Measurements from ENCODE around the gene MBLAC1. TPM values are rescaled to one million over a fixed set of nuclear protein-coding genes. Genes with fewer than 3 reads are reported as not detected.

Gene MBLAC1
- total RNA-seq, 2 experiments from 2014 or later: 2.3 to 3.6 TPM

GRCh38 chr7:100173806-100174495 lies 47.2 kb downstream of the MBLAC1 start:
- Mint-ChIP-seq H3K4me3 (no peak overlapping the region), H3K4me1 (peaks cover 65% of the 10 kb centered on the region), H3K9me3 (no peaks in the 10 kb centered on the region), H3K36me3 (ENCODE audit: low read depth) (peaks cover 16% of the 10 kb centered on the region), H3K27ac (no peak overlapping the region), H3K27me3 (peaks cover 9% of the 10 kb centered on the region)
- DNase-seq: no peak
- POLR2A ChIA-PET: interaction anchor here (0.7 kb wide), 1 partner anchor 25 kb away, joined by 3 read pairs; the partner anchor contains the start of gene LAMTOR4
- CTCF ChIA-PET: interaction anchor here (0.7 to 1.0 kb wide), 3 partner anchors 15 to 851 kb away, joined by 3 to 4 read pairs (median 3); no protein-coding TSS in a partner anchor

GRCh38 chr7:100174582-100174981 lies 47.8 kb downstream of the MBLAC1 start:
- POLR2A ChIA-PET: no interaction called here
- CTCF ChIA-PET: interaction anchor here (1.1 kb wide), 1 partner anchor 16 kb away, joined by 4 read pairs; no protein-coding TSS in a partner anchor
- Mint-ChIP-seq H3K36me3 (ENCODE audit: low read depth) (peaks cover 16% of the 10 kb centered on the region), H3K27me3 (peaks cover 9% of the 10 kb centered on the region), H3K27ac (no peak overlapping the region), H3K4me1 (peaks cover 65% of the 10 kb centered on the region), H3K4me3 (no peak overlapping the region), H3K9me3 (no peaks in the 10 kb centered on the region)
- no peak for DNase-seq

GRCh38 chr7:100175296-100175935 lies 48.6 kb downstream of the MBLAC1 start:
- DNase-seq: no peak
- Mint-ChIP-seq H3K9me3 (peaks cover 2% of the 10 kb centered on the region), H3K4me3 (peak overlapping the region; percentile 64), H3K27ac (peak overlapping the region; percentile 57), H3K36me3 (ENCODE audit: low read depth) (peaks cover 18% of the 10 kb centered on the region), H3K27me3 (peaks cover 8% of the 10 kb centered on the region), H3K4me1 (peaks cover 61% of the 10 kb centered on the region)
- POLR2A ChIA-PET: no interaction called here
- CTCF ChIA-PET: interaction anchor here (1.1 to 3.7 kb wide), 3 partner anchors 15 to 44 kb away, joined by 3 to 13 read pairs (median 4); no protein-coding TSS in a partner anchor

- H3K27me3 Mint-ChIP-seq: peaks cover 2% of the 10 kb centered on the region
- peaks cover 5% of the 10 kb centered on the region for H3K9me3 Mint-ChIP-seq
- ChIA-PET POLR2A (interaction anchor here (0.8 to 1.0 kb wide), 2 partner anchors 223 to 252 kb away, joined by 3 to 7 read pairs; partner anchors contain the start of gene ZCWPW1), CTCF (interaction anchor here (0.6 to 3.7 kb wide), 7 partner anchors 8 to 48 kb away, joined by 3 to 13 read pairs (median 4); partner anchors contain the start of gene GAL3ST4)
- no peak for DNase-seq
- peak overlapping the region; percentile 59 for H3K27ac Mint-ChIP-seq
- H3K4me3 Mint-ChIP-seq: peak overlapping the region; percentile 78
- peaks cover 64% of the 10 kb centered on the region for H3K4me1 Mint-ChIP-seq
- peaks cover 23% of the 10 kb centered on the region for H3K36me3 Mint-ChIP-seq (ENCODE audit: low read depth)
Measured at GRCh38 chr7:100176096-100177044, 49.6 kb downstream of the MBLAC1 start.

- Mint-ChIP-seq H3K27ac (peak within 1 kb of the TSS; percentile 75), H3K4me1 (peaks cover 69% of the 10 kb centered on the region), H3K27me3 (no peaks in the 10 kb centered on the region), H3K36me3 (ENCODE audit: low read depth) (peaks cover 24% of the 10 kb centered on the region), H3K9me3 (peaks cover 5% of the 10 kb centered on the region), H3K4me3 (peak within 1 kb of the TSS; percentile 78)
- ChIA-PET POLR2A (interaction anchor here (0.8 to 1.0 kb wide), 2 partner anchors 224 to 251 kb away, joined by 3 to 7 read pairs; partner anchors contain the start of gene ZCWPW1), CTCF (interaction anchor here (0.6 to 3.7 kb wide), 7 partner anchors 9 to 46 kb away, joined by 3 to 13 read pairs (median 4); partner anchors contain the start of gene GAL3ST4)
- DNase-seq: peak; percentile 98
Measured at GRCh38 chr7:100177045-100178001, 50.6 kb downstream of the MBLAC1 start, which contains the start of the genes GPC2 and STAG3. TSS of gene GPC2 (minus strand) at chr7:100177381. CDS start at chr7:100177199, 182 bp downstream. TSS of gene STAG3 (plus strand) at chr7:100177918. CDS start at chr7:100180557, 2,639 bp downstream.

Small RNA genes within 50 kb of the gene (microRNA-seq; reads per million reads assigned to microRNA genes)
- gene MIR106B (ENCODE audit: borderline microRNAs expressed, borderline replicate concordance) (7,763 reads per million, percentile 96 among the genes with 10 or more reads in this experiment), gene MIR25 (ENCODE audit: borderline microRNAs expressed, borderline replicate concordance) (940 reads per million, percentile 85 among the genes with 10 or more reads in this experiment), gene MIR4658 (ENCODE audit: borderline microRNAs expressed, borderline replicate concordance) (not detected), gene MIR93 (ENCODE audit: borderline microRNAs expressed, borderline replicate concordance) (6,587 reads per million, percentile 95 among the genes with 10 or more reads in this experiment)

Other genes starting within 250 kb of the MBLAC1 start
- gene OR2AE1, start 249.9 kb upstream of the MBLAC1 start, total RNA-seq: under 1 TPM in 1 of 2 experiments, not detected in 1; 0.25 TPM
- gene TRIM4, start 207.4 kb upstream of the MBLAC1 start, total RNA-seq: 10 to 100 TPM; 33.3 to 33.5 TPM
- under 1 TPM in 1 of 2 experiments, not detected in 1; 0.48 TPM for gene GJC3, start 197.3 kb upstream of the MBLAC1 start, total RNA-seq
- gene AZGP1, start 150.9 kb upstream of the MBLAC1 start, total RNA-seq: not detected
- gene ZKSCAN1, start 111.4 kb upstream of the MBLAC1 start, total RNA-seq: 10 to 100 TPM; 63.2 to 66.0 TPM
- 1 to 10 TPM; 6.6 to 9.1 TPM for gene ZSCAN21, start 77.2 kb upstream of the MBLAC1 start, total RNA-seq
- gene ZNF3, start 45.2 kb upstream of the MBLAC1 start, total RNA-seq: 10 to 100 TPM; 24.5 to 28.3 TPM
- 10 to 100 TPM; 80.6 to 97.1 TPM for gene COPS6, start 38.0 kb upstream of the MBLAC1 start, total RNA-seq
- 100 to 1,000 TPM; 292 to 321 TPM for gene MCM7, start 25.6 kb upstream of the MBLAC1 start, total RNA-seq
- gene AP4M1, start 25.3 kb upstream of the MBLAC1 start, total RNA-seq: 10 to 100 TPM; 13.1 to 14.1 TPM
- 10 to 100 TPM; 60.1 to 65.5 TPM for gene TAF6, start 7.6 kb upstream of the MBLAC1 start, total RNA-seq
- gene CNPY4, start 7.3 kb upstream of the MBLAC1 start, total RNA-seq: 10 to 100 TPM; 40.5 to 40.7 TPM
- 100 to 1,000 TPM; 124 to 172 TPM for gene LAMTOR4, start 22.0 kb downstream of the MBLAC1 start, total RNA-seq
- gene TRAPPC14, start 31.8 kb downstream of the MBLAC1 start, total RNA-seq: 10 to 100 TPM; 54.0 to 54.6 TPM
- 10 to 100 TPM; 14.2 to 15.6 TPM for gene GAL3ST4, start 41.6 kb downstream of the MBLAC1 start, total RNA-seq
- 10 to 100 TPM; 13.9 to 20.9 TPM for gene GPC2, start 50.4 kb downstream of the MBLAC1 start, total RNA-seq
- 10 to 100 TPM; 24.2 to 24.7 TPM for gene STAG3, start 51.0 kb downstream of the MBLAC1 start, total RNA-seq
- 10 to 100 TPM; 61.2 to 66.6 TPM for gene PVRIG, start 93.0 kb downstream of the MBLAC1 start, total RNA-seq
- not detected for gene SPDYE3, start 180.7 kb downstream of the MBLAC1 start, total RNA-seq
- gene PILRB, start 231.2 kb downstream of the MBLAC1 start, total RNA-seq: 10 to 100 TPM; 50.6 to 56.2 TPM
- 1 to 10 TPM; 1.8 to 2.7 TPM for gene PILRA, start 246.5 kb downstream of the MBLAC1 start, total RNA-seq